Measurements from ENCODE around the gene SORCS3.

Gene SORCS3

DNA sequence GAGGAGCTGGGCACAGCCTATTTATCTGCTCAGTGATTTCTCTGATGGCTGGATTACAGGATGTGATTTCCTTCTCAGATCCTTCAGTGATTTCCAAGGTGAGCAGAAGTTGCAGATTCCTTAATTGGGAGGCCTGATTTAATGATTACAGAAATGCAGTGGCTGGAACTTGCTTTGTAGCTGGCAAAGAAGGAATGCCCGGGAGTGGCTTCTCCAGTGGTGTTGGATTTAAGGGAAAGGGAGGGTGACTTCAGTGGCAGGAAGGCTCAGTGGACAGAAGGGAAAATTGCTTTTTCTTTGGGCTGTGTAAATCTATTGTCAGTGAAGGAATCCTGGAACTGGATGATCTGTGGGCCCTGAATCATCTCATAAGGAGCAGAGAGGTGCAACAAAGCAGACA, 5.1 kb downstream of the SORCS3 start:
- DNase-seq (ENCODE audit: low spot score): no peak

GRCh38 chr10:104648421-104648820, 7.3 kb downstream of the SORCS3 start:
- no peak for DNase-seq (ENCODE audit: low spot score)

DNA sequence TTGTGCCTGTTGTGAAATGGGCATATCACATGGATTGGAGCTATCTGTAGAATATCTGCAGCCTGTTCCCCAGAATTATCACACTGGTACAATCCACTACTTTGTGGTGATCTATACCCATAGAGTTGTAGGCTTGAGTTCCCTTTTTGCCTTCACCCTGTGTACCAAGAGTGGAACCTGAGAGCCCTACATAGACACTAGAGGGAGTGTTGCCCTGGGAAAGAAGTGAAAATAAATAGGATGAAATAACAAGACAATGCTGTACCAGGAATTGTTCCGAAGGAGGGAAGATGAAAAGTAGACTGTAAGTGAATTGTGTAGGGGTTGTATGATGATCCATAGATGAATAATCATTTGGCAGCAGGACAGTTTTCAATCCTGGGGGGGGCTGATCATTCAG, 9.0 kb downstream of the SORCS3 start:
- DNase-seq (ENCODE audit: low spot score): no peak

GRCh38 chr10:104650635-104651331, 9.7 kb downstream of the SORCS3 start:
- DNase-seq (ENCODE audit: low spot score): no peak

DNA sequence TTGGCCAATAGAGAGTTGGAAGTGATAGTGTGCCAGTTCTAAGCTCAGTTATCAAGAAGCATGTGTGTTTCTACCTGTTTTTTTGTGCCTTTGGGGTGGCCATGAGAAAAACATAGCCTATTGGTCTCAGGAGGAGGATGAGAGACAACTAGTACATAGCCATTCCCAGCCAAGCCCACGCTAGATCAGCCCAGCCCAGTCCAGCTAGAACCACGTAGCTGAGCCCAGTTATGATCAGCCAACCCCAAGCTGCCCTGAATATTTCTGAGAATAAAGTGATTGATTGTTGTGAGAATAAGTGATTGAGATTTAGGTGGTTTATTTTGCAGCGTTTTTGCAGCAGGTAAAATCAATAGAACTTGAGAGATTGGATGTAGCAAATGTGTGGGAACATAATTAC, 15.9 kb downstream of the SORCS3 start:
- no peak for DNase-seq (ENCODE audit: low spot score)

GRCh38 chr10:104657457-104657856, 16.4 kb downstream of the SORCS3 start:
- no peak for DNase-seq (ENCODE audit: low spot score)

DNA sequence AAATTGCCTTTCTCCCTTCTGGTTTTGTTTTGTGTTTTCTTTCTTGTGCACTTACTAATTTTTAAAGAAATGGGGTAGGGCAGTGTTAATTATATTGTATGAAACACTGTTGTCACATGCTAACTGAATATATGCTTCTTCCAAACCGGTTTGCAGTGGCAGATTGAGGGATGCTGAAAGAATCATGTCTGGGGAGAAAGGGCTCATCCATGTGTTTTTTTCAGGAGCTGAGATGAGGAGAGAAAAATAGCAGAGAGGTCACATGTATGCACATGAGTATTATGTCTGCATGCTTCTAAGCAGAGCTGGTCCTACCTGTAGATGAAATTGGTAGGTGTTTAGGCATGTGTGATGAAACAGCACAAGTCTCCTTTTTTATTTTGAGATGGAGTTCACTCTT, 17.0 kb downstream of the SORCS3 start:
- no peak for DNase-seq (ENCODE audit: low spot score)

DNA sequence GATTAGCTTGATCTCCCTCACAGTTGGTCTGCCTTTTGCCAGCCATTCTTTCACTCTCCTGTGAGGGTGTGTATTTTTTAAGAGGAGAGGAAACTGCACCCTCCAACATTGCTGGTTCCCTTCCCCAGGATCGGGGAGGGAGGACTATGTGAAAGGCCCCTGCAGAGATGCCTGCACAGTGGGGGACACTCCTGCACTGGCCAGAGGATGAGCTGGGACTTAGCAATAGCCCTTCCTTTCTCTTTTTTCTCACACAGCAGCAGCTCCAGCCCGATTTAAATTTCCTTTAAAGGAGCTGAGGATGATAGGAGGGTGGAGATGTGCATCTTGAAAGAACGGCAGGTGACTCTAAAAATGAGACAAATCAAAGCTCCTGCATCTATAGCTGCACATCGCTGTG, 18.7 kb downstream of the SORCS3 start:
- DNase-seq (ENCODE audit: low spot score): no peak

- DNase-seq (ENCODE audit: low spot score): no peak
Measured at GRCh38 chr10:104663076-104663475, 22.0 kb downstream of the SORCS3 start.

DNA sequence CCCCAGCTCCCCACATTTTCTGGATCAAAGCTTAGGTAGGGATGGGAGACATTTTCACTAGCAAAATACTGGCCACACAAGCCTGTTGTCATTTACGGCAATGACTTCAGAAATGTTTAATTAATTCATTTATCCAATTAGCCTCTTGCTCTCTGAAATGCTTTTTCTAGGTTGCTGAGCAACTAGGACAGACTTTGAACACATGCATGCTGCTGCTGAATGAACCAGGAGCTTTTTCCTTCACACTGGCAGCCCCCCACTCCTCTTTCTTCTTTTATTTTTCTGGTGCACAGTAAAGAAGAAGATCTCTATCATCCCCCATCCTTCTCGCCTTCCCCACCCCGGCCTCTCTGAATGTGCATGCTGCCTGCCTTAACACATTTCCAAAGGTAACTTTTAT, 22.5 kb downstream of the SORCS3 start:
- DNase-seq (ENCODE audit: low spot score): no peak

DNA sequence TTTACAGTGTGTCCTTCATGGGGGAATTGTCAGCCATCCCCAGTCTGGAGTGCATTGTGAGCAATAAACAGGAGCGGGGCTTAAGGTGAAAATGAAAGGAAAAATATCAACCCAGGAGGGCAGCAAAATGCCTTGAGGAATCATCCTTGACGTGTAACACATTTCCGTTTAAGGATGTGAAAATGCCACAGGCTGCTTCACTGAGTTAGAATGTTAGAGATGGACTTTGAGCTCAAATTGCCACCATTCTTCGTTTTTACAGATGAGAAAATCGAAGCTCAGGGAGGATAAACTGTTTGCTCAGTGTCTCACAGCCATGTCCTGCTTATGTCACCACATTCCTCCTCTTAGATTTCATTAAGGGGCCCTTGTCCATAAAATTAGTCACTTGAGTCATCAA, 23.1 kb downstream of the SORCS3 start:
- no peak for DNase-seq (ENCODE audit: low spot score)

- DNase-seq (ENCODE audit: low spot score): no peak
Measured at GRCh38 chr10:104665174-104665573, 24.1 kb downstream of the SORCS3 start.

DNA sequence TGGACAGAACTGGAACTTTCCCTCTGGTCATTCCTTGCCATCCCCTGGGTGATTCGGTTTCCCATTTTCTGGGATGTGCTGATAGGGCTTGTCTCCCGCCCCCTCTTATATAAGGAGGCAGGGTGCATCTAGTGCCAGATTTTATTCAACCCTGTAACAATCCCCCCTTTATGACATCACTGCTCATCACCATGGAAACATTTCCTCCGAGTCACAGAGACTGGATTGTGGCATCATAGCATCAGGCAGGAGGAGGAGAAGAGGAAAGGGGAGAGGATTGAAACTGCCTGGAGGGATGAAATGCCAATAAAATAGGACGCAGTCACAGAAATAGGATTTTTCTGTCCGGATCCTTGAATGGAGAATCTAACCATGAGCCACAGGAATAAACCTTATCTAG, 25.0 kb downstream of the SORCS3 start:
- DNase-seq (ENCODE audit: low spot score): no peak

GRCh38 chr10:104676874-104677273, 35.8 kb downstream of the SORCS3 start:
- DNase-seq (ENCODE audit: low spot score): no peak

- no peak for DNase-seq (ENCODE audit: low spot score)
Measured at GRCh38 chr10:104678658-104679057, 37.6 kb downstream of the SORCS3 start.

GRCh38 chr10:104680467-104681401, 39.6 kb downstream of the SORCS3 start:
- no peak for DNase-seq (ENCODE audit: low spot score)

GRCh38 chr10:104681485-104681884, 40.4 kb downstream of the SORCS3 start:
- no peak for DNase-seq (ENCODE audit: low spot score)

DNA sequence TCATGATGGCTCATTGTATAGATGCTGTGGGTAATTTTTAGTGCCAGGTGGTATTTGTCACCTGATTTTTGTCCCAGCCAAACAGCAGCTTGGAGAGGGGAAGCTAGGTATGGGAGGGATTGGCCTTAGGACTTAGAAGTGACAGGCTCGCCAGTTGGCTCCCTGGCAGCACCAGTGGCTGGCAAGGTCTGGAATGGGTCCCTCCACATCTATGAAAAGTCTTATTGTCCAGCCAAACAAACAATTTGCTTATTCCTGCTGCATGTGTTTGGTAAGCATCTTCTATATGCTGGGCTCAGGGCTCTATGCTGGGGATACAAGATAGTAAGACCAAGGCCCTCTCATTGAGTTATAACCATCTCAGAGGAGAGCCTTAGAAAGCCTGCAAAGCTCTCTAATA, 42.5 kb downstream of the SORCS3 start:
- DNase-seq (ENCODE audit: low spot score): no peak

DNA sequence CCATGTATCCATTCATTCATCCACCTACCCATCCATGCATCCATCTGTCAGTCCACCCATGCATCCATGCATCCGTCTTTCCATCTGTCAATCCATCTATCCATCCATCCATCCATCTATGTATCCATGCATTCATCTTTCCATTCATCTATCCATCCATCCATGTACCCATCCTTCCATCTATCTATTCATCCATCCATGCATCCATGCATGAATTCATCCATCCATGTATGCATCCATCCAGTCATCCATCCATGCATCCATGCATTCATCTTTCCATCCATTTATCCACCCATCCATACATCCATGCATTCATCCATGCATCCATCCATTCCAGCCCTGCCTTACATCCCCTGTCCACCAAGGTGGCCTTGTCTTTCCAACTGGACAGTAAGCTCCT, 45.7 kb downstream of the SORCS3 start:
- no peak for DNase-seq (ENCODE audit: low spot score)

DNA sequence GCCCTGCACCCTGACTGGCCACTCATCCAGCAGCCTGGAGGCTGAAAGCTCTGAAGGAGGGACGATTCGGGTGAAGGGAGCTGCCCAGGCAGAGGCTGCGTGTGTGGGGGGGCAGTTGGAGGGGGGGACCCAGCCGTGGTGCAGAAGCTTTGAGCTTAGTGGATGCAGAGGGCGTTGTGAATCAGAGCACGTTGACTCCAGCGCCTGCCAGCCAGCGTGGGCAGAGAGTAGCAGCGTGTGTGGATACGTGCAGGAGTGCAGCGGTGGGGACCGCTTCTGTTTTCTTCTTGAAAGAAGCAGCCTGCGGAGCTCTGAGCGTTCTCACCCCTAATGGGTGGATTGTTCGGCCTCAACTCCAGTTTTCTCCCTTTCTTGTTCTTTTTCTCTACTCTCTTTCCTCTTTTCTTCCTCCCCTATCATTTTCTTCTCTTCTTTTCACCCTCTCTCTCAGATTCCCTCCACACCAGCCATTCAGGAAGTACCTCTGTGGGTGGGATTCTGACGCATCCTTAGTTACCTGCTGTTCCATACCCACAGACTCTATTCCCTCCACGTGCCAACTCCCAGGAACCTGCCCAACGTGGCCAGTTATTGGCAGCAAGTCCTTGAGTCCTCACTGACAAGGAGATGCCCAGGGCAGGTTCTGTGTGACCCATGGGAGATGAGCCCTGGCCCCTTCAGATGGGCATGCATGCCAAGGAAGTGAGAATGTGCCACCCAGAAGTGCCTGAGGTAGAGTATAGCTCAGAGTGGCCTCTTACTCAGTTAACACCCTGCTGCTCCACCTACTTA, 47.4 kb downstream of the SORCS3 start:
- DNase-seq (ENCODE audit: low spot score): no peak

GRCh38 chr10:104689105-104689504, 48.0 kb downstream of the SORCS3 start:
- no peak for DNase-seq (ENCODE audit: low spot score)

DNA sequence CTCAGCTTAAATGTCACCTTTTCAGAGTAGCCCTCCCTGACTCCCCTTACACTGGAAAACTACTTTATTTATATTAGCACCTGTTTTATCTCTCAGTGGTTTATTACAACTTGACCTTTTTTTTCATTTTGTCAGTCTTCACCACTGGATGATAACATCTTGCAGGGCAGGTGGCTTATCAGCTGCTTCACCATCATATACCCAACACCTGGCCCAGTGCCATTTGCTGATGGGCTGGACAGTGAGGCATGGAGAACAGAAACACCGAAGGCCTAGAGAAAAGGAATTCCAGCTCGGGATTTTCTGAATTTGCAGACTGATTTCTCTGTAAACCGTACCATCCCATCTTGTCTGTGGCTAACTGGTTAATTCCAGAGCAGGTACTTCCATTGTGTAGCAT, 48.5 kb downstream of the SORCS3 start:
- DNase-seq (ENCODE audit: low spot score): no peak

- no peak for DNase-seq (ENCODE audit: low spot score)
Measured at GRCh38 chr10:104690101-104690500, 49.0 kb downstream of the SORCS3 start.
